Osteoblast (primary cell): ENCODE data around the gene IFITM2. TPM values are rescaled to one million over a fixed set of nuclear protein-coding genes. Genes with fewer than 3 reads are reported as not detected.
A peak's percentile ranks its signal among the peaks of the same experiment; 100 is the strongest.
"Not testable (repeated sequence)": the region's sequence is repeated elsewhere in the genome, so short reads cannot be mapped to it uniquely, and the experiment has no call there.

Experiments
- DNase-seq: peaks from one replicate; pipeline ENCODE4 v3.0.0; 2011; ENCODE audit warnings: low spot score, mixed read lengths; ENCODE audit not compliant: insufficient read length; ENCODE audit errors: missing footprints
- H2AFZ ChIP-seq: 2 replicates; pipeline ENCODE4 v1.6.0; 2011; ENCODE audit warnings: mild to moderate bottlenecking, low read length
- H3K27ac ChIP-seq: 2 replicates; pipeline ENCODE4 v1.5.1; 2011; ENCODE audit warnings: mild to moderate bottlenecking, low read depth, low read length, moderate library complexity
- H3K27me3 ChIP-seq: 2 replicates; pipeline ENCODE4 v1.6.0; 2012; ENCODE audit warnings: mild to moderate bottlenecking, control low read depth, inconsistent platforms, low read length, moderate library complexity; ENCODE audit not compliant: insufficient read depth
- H3K36me3 ChIP-seq: 2 replicates; pipeline ENCODE4 v1.5.1; 2011; ENCODE audit warnings: mild to moderate bottlenecking, low read length, control low read depth, moderate library complexity; ENCODE audit not compliant: insufficient read depth
- H3K4me1 ChIP-seq: 2 replicates; pipeline ENCODE4 v1.5.1; 2011; ENCODE audit warnings: mild to moderate bottlenecking, low read length, control low read depth, moderate library complexity; ENCODE audit not compliant: insufficient read depth
- H3K4me2 ChIP-seq: 2 replicates; pipeline ENCODE4 v1.6.0; 2011; ENCODE audit warnings: mild to moderate bottlenecking, low read length; ENCODE audit not compliant: insufficient read depth
- H3K4me3 ChIP-seq: fragments of 200-600 bp; sonication (generic); 3 replicates; pipeline ENCODE4 v1.5.1; 2012; ENCODE audit warnings: mild to moderate bottlenecking, low read length, inconsistent platforms; ENCODE audit not compliant: insufficient read depth
- H3K79me2 ChIP-seq: 2 replicates; pipeline ENCODE4 v1.6.0; 2012; ENCODE audit warnings: mild to moderate bottlenecking, low read length, control low read depth, inconsistent platforms; ENCODE audit not compliant: insufficient read depth
- H3K9me3 ChIP-seq: 2 replicates; pipeline ENCODE4 v1.5.1; 2011; ENCODE audit warnings: low read depth, low read length, control low read depth
- H4K20me1 ChIP-seq: 2 replicates; pipeline ENCODE4 v1.6.0; 2012; ENCODE audit warnings: mild to moderate bottlenecking, low read length, control low read depth; ENCODE audit not compliant: insufficient read depth
- total RNA-seq: library from RNA; depleted of rRNA; stranded (reverse); fragments of >200 nt; gene quantifications from 2 replicates; pipeline ENCODE4 v1.2.3, GENCODE V29; 2012
- TF ChIP-seq, protein P1 (sequence below): IDR thresholded peaks from 2 replicates; pipeline ENCODE4 v1.5.1; 2011; ENCODE audit warnings: mild to moderate bottlenecking, low read depth, low read length, moderate library complexity; ENCODE audit errors: extremely low read depth

IFITM2 gene
- 54.5 and 105 TPM in 2 replicates for total RNA-seq

DNA sequence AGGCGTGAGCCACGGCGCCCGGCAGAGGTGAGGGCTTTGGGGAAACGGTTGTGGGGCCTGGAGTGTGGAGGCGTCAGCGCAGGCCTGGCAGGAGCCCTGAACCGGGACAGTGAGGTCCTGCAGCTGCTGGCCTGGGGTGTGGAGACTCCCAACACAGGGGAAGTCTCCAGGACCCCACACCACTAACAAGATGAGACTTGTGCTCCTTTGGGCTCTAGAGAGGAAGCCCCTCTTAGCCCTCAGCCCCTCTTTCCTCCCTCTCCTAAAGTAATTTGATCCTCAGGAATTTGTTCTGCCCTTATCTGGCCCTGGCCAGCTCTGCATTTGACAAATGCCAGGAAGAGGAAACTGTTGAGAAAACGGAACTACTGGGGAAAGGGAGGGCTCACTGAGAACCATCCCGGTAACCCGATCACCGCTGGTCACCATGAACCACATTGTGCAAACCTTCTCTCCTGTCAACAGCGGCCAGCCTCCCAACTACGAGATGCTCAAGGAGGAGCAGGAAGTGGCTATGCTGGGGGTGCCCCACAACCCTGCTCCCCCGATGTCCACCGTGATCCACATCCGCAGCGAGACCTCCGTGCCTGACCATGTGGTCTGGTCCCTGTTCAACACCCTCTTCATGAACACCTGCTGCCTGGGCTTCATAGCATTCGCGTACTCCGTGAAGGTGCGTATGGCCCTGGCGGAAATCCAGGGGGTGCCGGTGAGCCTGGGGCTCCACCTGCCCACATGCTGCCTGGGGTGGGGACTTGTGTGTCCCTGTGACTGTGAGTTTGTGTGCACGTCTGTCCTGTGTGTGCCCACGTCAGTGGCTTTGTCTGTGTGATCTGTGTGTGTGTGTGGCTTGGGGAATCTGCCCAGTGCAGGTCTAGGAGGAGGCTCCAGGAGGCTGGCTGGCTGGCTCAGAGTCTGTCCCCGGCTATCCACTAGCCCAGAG lies at the start of gene IFITM2:
TSS of gene IFITM2 (plus strand) at position 51 of the 943 bp plus-strand sequence. CDS start at position 428, 377 bp downstream.
- TF ChIP-seq, protein P1, sequence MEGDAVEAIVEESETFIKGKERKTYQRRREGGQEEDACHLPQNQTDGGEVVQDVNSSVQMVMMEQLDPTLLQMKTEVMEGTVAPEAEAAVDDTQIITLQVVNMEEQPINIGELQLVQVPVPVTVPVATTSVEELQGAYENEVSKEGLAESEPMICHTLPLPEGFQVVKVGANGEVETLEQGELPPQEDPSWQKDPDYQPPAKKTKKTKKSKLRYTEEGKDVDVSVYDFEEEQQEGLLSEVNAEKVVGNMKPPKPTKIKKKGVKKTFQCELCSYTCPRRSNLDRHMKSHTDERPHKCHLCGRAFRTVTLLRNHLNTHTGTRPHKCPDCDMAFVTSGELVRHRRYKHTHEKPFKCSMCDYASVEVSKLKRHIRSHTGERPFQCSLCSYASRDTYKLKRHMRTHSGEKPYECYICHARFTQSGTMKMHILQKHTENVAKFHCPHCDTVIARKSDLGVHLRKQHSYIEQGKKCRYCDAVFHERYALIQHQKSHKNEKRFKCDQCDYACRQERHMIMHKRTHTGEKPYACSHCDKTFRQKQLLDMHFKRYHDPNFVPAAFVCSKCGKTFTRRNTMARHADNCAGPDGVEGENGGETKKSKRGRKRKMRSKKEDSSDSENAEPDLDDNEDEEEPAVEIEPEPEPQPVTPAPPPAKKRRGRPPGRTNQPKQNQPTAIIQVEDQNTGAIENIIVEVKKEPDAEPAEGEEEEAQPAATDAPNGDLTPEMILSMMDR: peak; percentile 9
- not testable (repeated sequence) for H3K36me3 ChIP-seq, H4K20me1 ChIP-seq, H3K27me3 ChIP-seq, H3K9me3 ChIP-seq
- Histone ChIP-seq H3K27ac (peak within 1 kb of the TSS; percentile 86), H3K4me1 (peaks cover 21% of the 10 kb centered on the region), H3K4me2 (peak within 1 kb of the TSS; percentile 94), H2AFZ (peak within 1 kb of the TSS; percentile 91), H3K4me3 (peak within 1 kb of the TSS; percentile 83), H3K79me2 (peaks cover 19% of the 10 kb centered on the region)
- DNase-seq: peak; percentile 97

DNA sequence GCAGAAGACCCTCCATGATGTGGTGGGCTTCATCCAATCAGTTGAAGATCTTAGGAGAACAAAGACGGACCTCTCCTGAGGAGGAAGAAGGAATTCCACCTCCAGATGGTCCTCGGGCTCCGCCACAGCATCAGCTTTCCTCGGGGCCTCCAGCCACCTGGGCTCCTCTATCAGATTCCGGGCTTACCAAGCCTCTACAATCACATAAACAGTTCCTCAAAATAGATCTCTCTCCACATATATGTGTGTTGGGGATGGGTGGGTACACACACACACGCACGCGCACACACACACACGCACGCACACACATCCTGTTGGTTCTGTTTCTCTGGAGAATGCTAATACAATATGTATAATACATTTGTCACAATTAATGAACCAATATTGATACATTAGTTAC lies 48.2 kb upstream of the IFITM2 start:
- Histone ChIP-seq H2AFZ (no peak overlapping the region), H3K4me1 (no peaks in the 10 kb centered on the region), H3K79me2 (no peaks in the 10 kb centered on the region), H3K36me3 (no peaks in the 10 kb centered on the region), H3K4me3 (no peak overlapping the region), H3K9me3 (no peaks in the 10 kb centered on the region), H3K27ac (no peak overlapping the region), H4K20me1 (no peaks in the 10 kb centered on the region), H3K4me2 (no peak overlapping the region), H3K27me3 (peaks cover 11% of the 10 kb centered on the region)
- TF ChIP-seq, protein P1: no peak
- DNase-seq: no peak

DNA sequence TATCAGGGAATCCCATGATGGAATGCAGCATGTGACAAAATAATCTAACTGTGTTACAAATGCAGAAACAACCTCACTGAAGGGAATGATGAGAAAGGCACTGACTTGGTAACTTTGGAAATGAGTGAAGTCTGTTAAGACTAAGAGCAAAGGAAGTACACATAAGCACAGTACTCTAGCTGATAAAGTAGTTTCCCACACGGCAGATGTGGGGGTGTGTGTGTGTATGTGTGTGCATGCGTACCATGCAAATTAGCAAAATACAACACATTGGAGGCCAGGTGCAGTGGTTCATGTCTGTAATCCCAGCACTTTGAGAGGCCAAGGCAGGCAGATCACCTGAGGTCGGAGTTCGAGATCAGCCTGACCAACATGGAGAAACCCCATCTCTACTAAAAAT lies 46.0 kb upstream of the IFITM2 start:
- H2AFZ ChIP-seq: no peak overlapping the region
- no peak for DNase-seq
- TF ChIP-seq, protein P1: no peak
- no peaks in the 10 kb centered on the region for H3K79me2 ChIP-seq
- H4K20me1 ChIP-seq: no peaks in the 10 kb centered on the region
- no peaks in the 10 kb centered on the region for H3K4me1 ChIP-seq
- H3K9me3 ChIP-seq: no peaks in the 10 kb centered on the region
- no peak overlapping the region for H3K4me2 ChIP-seq
- H3K27me3 ChIP-seq: peaks cover 11% of the 10 kb centered on the region
- no peak overlapping the region for H3K27ac ChIP-seq
- no peaks in the 10 kb centered on the region for H3K36me3 ChIP-seq
- no peak overlapping the region for H3K4me3 ChIP-seq

DNA sequence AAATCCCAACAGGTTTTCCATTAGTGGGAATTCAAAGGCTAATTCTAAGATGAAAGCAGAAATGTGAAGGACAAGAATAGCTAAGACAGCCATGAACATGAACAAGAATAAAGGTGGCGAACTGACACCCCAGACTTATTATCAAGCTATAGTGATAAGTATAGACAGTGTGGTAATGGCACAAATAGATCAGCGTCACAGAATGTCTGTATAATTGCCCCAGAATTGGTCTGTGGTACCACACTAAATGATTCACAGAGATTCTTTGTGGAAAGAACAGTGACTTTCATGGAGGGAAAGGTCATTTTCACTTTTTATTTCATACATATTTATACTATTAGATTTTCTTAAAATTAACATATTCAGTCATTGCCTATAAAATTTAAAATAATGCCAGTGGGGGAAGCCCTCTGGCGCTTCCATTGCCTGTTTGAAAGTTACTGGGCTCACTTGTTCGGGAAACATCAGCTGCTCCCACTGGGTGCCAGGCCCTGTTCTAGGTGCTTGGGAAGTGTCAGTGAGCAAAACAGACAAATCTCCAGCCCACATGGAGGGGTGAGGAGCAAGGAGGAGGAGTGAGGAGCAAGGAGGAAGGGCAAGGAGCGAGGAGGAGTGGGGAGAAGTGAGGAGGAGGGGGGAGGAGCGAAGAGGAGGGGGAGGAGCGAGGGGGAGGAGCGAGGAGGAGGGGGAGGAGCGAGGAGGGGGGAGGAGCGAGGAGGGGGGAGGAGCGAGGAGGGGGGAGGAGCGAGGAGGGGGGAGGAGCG lies 40.8 kb upstream of the IFITM2 start:
- Histone ChIP-seq H3K4me3 (no peak overlapping the region), H4K20me1 (no peaks in the 10 kb centered on the region), H3K79me2 (no peaks in the 10 kb centered on the region), H3K9me3 (no peaks in the 10 kb centered on the region), H3K36me3 (no peaks in the 10 kb centered on the region), H2AFZ (no peak overlapping the region), H3K27ac (no peak overlapping the region), H3K27me3 (peaks cover 8% of the 10 kb centered on the region), H3K4me1 (no peaks in the 10 kb centered on the region), H3K4me2 (no peak overlapping the region)
- peak; percentile 22 for DNase-seq
- TF ChIP-seq, protein P1: no peak
